GM10266 (cell line): Measurements from ENCODE around the gene GMDS.

ENCODE experiments used
- DNase-seq: peaks from one replicate; pipeline ENCODE4 v3.0.0; 2012; ENCODE audit errors: extremely low spot score
- CTCF ChIP-seq: IDR thresholded peaks from 2 replicates; pipeline ENCODE4 v1.5.1; 2012; ENCODE audit warnings: mild to moderate bottlenecking, low read depth; ENCODE audit not compliant: control insufficient read depth, insufficient read depth; ENCODE audit errors: missing control alignments

Gene GMDS

GRCh38 chr6:1724124-1724523 lies 521.3 kb downstream of the GMDS start:
- no peak for DNase-seq
- no peak for TF ChIP-seq CTCF

- DNase-seq = no peak
- TF ChIP-seq CTCF = no peak
Measured at GRCh38 chr6:1722801-1723200, 522.6 kb downstream of the GMDS start.

GRCh38 chr6:1720620-1721322 lies 524.6 kb downstream of the GMDS start:
- DNase-seq = no peak

GRCh38 chr6:1719922-1720321 lies 525.5 kb downstream of the GMDS start:
- no peak for TF ChIP-seq CTCF
- DNase-seq = no peak

More at GRCh38 chr6:1720620-1721322, 524.6 kb downstream of the GMDS start:
- no peak for TF ChIP-seq CTCF

GRCh38 chr6:1716868-1717267 lies 528.5 kb downstream of the GMDS start:
- TF ChIP-seq CTCF = no peak
- DNase-seq = no peak

- DNase-seq = no peak
- TF ChIP-seq CTCF = no peak
Measured at GRCh38 chr6:1716396-1716795, 529.0 kb downstream of the GMDS start.

GRCh38 chr6:1715336-1715735 lies 530.1 kb downstream of the GMDS start:
- TF ChIP-seq CTCF = no peak

More at GRCh38 chr6:1715336-1715735, 530.1 kb downstream of the GMDS start:
- no peak for DNase-seq
